HCT116 (cell line): ENCODE measurements around the gene ABL2. TPM values are rescaled to one million over a fixed set of nuclear protein-coding genes. Genes with fewer than 3 reads are reported as not detected.
"Not testable (repeated sequence)": the region's sequence is repeated elsewhere in the genome, so short reads cannot be mapped to it uniquely, and the experiment has no call there.

Experiments
- ATAC-seq: fragments of 200-7000 bp; cut with Tn5 transposase; 2 replicates; pipeline ENCODE4 v1.9.1; 2020; ENCODE audit warnings: mild to moderate bottlenecking, moderate library complexity
- BruUV-seq: library from RNA; stranded (reverse); fragments of 400-500 nt; replicated peaks from 2 replicates; lab custom pipeline; 2021; lab: Mats Ljungman, UMichigan
- CTCF ChIA-PET: fragments of 300-600 bp; sonication (Branson Sonifier 250); formaldehyde crosslinking; loops from one replicate; lab custom pipeline; 2021; ENCODE audit warnings: antibody characterized with exemption; lab: Charles Lee
- POLR2A ChIA-PET: fragments of 300-600, 350-600 bp; sonication (Branson Sonifier 250); formaldehyde crosslinking; loops from one replicate; lab custom pipeline; 2021; ENCODE audit warnings: antibody characterized with exemption; lab: Charles Lee
- RAD21 ChIA-PET, 2 experiments: fragments of 300-600 bp; sonication (Branson Sonifier 250); formaldehyde crosslinking; loops; one replicate each; lab custom pipeline; 2023; ENCODE audit warnings: low total read pairs in 2 of 2; ENCODE audit not compliant: uncharacterized antibody in 2 of 2, unreplicated experiment in 2 of 2, low non-redundant PET in 1 of 2; lab: Charles Lee
- DNase-seq: peaks from one replicate; pipeline ENCODE4 v3.0.0-alpha.2; 2010; ENCODE audit warnings: low read depth, low spot score
- H2AFZ ChIP-seq: fragments of 200-600 bp; shearing (Covaris generic), sonication (generic); 2 replicates; pipeline ENCODE4 v1.6.1; 2017; ENCODE audit warnings: low read depth, mixed run types, mixed read lengths, antibody characterized with exemption, low read length; ENCODE audit not compliant: poor library complexity, severe bottlenecking
- H3K27ac ChIP-seq: 2 replicates; pipeline ENCODE4 v1.5.1; 2012; ENCODE audit warnings: low read depth, low read length
- H3K27me3 ChIP-seq: fragments of 200-600 bp; sonication (generic); 2 replicates; pipeline ENCODE4 v1.6.1; 2016; ENCODE audit warnings: mixed run types, low read length, mixed read lengths; ENCODE audit not compliant: insufficient read depth
- H3K36me3 ChIP-seq, 2 experiments: fragments of 200-500 bp in 1 of 2; fragments of 200-600 bp in 1 of 2; sonication (Bioruptor generic) in 1 of 2; sonication (generic) in 1 of 2; 2 replicates each; pipeline versions ENCODE4 v1.5.1 to v1.6.1; 2014 to 2016; ENCODE audit warnings: low read length in 2 of 2, inconsistent platforms in 1 of 2, mixed read lengths in 1 of 2, mixed run types in 1 of 2; ENCODE audit not compliant: insufficient read depth in 2 of 2, control insufficient read depth in 1 of 2
- H3K4me1 ChIP-seq, 2 experiments: fragments of 200-600 bp in 1 of 2; sonication (generic) in 1 of 2; 2 replicates each; pipeline versions ENCODE4 v1.5.1 to v1.6.1; 2012 to 2017; ENCODE audit warnings: low read length in 2 of 2, inconsistent platforms in 1 of 2, mild to moderate bottlenecking in 1 of 2, mixed read lengths in 1 of 2, mixed run types in 1 of 2, moderate library complexity in 1 of 2; ENCODE audit not compliant: insufficient read depth in 2 of 2, control insufficient read depth in 1 of 2
- H3K4me2 ChIP-seq: fragments of 200-600 bp; sonication (generic); 2 replicates; pipeline ENCODE4 v1.6.1; 2017; ENCODE audit warnings: mixed run types, low read length, mixed read lengths
- H3K4me3 ChIP-seq, 2 experiments: fragments of 200-600 bp in 1 of 2; sonication (generic) in 1 of 2; replicated peaks in 1 of 2; 2 replicates each; pipeline ENCODE4 v1.5.1; 2011 to 2016; ENCODE audit warnings: low read length in 2 of 2, control low read depth in 1 of 2, low read depth in 1 of 2, mild to moderate bottlenecking in 1 of 2, mixed read lengths in 1 of 2, mixed run types in 1 of 2
- H3K79me2 ChIP-seq: fragments of 200-600 bp; sonication (generic); 2 replicates; pipeline ENCODE4 v1.6.1; 2017; ENCODE audit warnings: mild to moderate bottlenecking, mixed run types, low read length, moderate library complexity, mixed read lengths; ENCODE audit not compliant: insufficient read depth
- H3K9ac ChIP-seq: fragments of 200-600 bp; sonication (generic); 2 replicates; pipeline ENCODE4 v1.6.1; 2016; ENCODE audit warnings: low read length, mixed read lengths
- H3K9me2 ChIP-seq: fragments of 200-600 bp; sonication (generic), shearing (Covaris generic); 2 replicates; pipeline ENCODE4 v1.6.1; 2017; ENCODE audit warnings: mixed run types, mild to moderate bottlenecking, moderate library complexity; ENCODE audit not compliant: insufficient read depth
- H3K9me3 ChIP-seq, 2 experiments: fragments of 200-500 bp in 1 of 2; fragments of 200-600 bp in 1 of 2; sonication (Bioruptor generic) in 1 of 2; sonication (generic) in 1 of 2; 2 replicates each; pipeline ENCODE4 v1.6.1; 2014 to 2017; ENCODE audit warnings: low read length in 2 of 2, mixed read lengths in 2 of 2, inconsistent platforms in 1 of 2, low read depth in 1 of 2, mild to moderate bottlenecking in 1 of 2, mixed run types in 1 of 2, moderate library complexity in 1 of 2; ENCODE audit not compliant: control insufficient read depth in 1 of 2, insufficient read depth in 1 of 2
- H4K20me1 ChIP-seq: fragments of 200-600 bp; sonication (generic), shearing (Covaris generic); 2 replicates; pipeline ENCODE4 v1.6.1; 2017; ENCODE audit warnings: mixed run types, mild to moderate bottlenecking, moderate library complexity; ENCODE audit not compliant: insufficient read depth
- CEBPB ChIP-seq: IDR thresholded peaks from 2 replicates; pipeline ENCODE4 v1.6.1; 2012; ENCODE audit warnings: low read depth
- EGR1 ChIP-seq: IDR thresholded peaks from 2 replicates; pipeline ENCODE4 v1.6.1; 2012; ENCODE audit warnings: low read depth
- SIN3A ChIP-seq: IDR thresholded peaks from 2 replicates; pipeline ENCODE4 v1.6.1; 2012; ENCODE audit warnings: low read depth
- intact Hi-C: fragments of 100-400 bp; cut with micrococcal nuclease; formaldehyde crosslinking; loops from 2 replicates; pipeline ENCODE4 v1.10.0; 2022
- total RNA-seq: library from RNA; stranded (reverse); gene quantifications from one replicate; pipeline ENCODE4 v1.2.1, GENCODE V29; 2021; ENCODE audit not compliant: unreplicated experiment
- TF ChIP-seq, protein P1 (sequence below): IDR thresholded peaks from 2 replicates; pipeline ENCODE4 v1.6.1; 2012

ABL2 gene
- total RNA-seq, 1 experiment from 2014 or later, result 22.9 TPM

DNA sequence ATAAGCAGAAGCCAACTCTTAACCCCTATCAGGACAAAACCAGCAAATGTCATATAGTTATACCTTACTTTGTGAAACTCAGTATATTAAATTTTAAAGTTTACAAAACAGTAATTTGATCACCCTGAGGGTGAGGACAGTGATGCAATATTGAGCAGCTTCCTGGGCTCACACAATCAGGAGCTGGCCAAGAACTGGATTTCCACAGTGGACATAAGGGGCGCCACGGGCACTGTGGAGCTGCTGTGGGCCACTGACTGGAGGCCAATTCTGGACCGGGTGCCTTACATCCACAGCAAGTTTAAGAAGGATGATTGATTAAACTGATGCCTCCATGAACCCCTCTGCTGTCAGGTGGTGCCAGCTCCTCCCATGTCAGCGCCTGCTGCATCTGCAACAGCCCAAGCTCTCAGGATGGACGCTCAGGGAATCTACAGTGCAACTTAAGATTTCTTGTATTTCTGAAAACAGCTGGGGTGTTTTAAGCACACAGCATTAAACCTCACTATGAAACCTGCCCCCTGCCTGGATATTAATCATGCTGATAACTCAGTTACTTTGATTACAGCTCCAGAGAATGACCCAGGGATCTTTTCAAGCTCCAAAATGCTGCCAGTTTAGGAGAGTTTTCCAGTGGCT is 91.7 kb downstream of the ABL2 start:
- DNase-seq (no peak), ATAC-seq (peak; percentile 30; the same call in 1 of the 2 replicates)
- Histone ChIP-seq H3K4me2 (no peak overlapping the region), H3K79me2 (peaks cover 62% of the 10 kb centered on the region), H3K4me1 (peaks cover 17 to 19% of the 10 kb centered on the region in 2 experiments), H3K9me2 (no peaks in the 10 kb centered on the region), H4K20me1 (no peaks in the 10 kb centered on the region), H3K36me3 (no peaks in the 10 kb centered on the region), H2AFZ (no peak overlapping the region), H3K9ac (no peak overlapping the region), H3K27ac (no peak overlapping the region), H3K9me3 (no peaks in the 10 kb centered on the region), H3K4me3 (no peak overlapping the region), H3K27me3 (no peaks in the 10 kb centered on the region)
- RAD21 ChIA-PET, result no interaction called here
- no TSS peak for BruUV-seq
- POLR2A ChIA-PET, result no interaction called here
- CTCF ChIA-PET, result interaction anchor here (0.6 kb wide), 1 partner anchor 17 kb away, joined by 4 read pairs; no protein-coding TSS in a partner anchor
- intact Hi-C loops, result no loop called here
- TF ChIP-seq CEBPB (0 out of 2 replicates have a peak, but pooled peaks have one; percentile 30), EGR1 (no peak), SIN3A (no peak)
- TF ChIP-seq, protein P1, sequence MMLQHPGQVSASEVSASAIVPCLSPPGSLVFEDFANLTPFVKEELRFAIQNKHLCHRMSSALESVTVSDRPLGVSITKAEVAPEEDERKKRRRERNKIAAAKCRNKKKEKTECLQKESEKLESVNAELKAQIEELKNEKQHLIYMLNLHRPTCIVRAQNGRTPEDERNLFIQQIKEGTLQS, result no peak

DNA sequence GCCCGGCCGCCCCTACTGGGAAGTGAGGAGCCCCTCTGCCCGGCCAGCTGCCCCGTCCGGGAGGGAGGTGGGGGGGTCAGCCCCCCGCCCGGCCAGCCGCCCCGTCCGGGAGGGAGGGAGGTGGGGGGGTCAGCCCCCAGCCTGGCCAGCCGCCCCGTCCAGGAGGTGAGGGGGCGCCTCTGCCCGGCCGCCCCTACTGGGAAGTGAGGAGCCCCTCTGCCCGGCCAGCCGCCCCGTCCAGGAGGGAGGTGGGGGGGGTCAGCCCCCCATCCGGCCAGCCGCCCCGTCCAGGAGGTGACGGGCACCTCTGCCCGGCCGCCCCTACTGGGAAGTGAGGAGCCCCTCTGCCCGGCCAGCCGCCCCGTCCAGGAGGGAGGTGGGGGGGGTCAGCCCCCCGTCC is 93.8 kb downstream of the ABL2 start:
- intact Hi-C loops, RAD21 ChIA-PET, POLR2A ChIA-PET, H3K9me2 ChIP-seq, H3K9me3 ChIP-seq, CTCF ChIA-PET, H4K20me1 ChIP-seq, H2AFZ ChIP-seq, H3K36me3 ChIP-seq, H3K27me3 ChIP-seq, H3K4me3 ChIP-seq, H3K4me1 ChIP-seq, ATAC-seq, DNase-seq, H3K27ac ChIP-seq, BruUV-seq, H3K4me2 ChIP-seq, H3K9ac ChIP-seq: not testable (repeated sequence)
- H3K79me2 ChIP-seq, result peaks cover 50% of the 10 kb centered on the region

DNA sequence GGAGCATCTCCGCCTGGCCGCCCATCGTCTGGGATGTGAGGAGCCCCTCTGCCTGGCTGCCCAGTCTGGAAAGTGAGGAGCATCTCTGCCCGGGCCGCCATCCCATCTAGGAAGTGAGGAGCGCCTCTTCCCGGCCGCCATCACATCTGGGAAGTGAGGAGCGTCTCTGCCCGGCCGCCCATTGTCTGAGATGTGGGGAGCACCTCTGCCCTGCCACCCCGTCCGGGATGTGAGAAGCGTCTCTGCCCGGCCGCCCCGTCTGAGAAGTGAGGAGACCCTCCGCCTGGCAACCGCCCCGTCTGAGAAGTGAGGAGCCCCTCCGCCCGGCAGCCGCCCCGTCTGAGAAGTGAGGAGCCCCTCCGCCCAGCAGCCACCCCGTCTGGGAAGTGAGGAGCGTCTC is 94.3 kb downstream of the ABL2 start:
- H3K27ac ChIP-seq, H3K4me3 ChIP-seq, POLR2A ChIA-PET, CTCF ChIA-PET, DNase-seq, H3K9me2 ChIP-seq, H3K4me2 ChIP-seq, BruUV-seq, H4K20me1 ChIP-seq, H3K36me3 ChIP-seq, H3K9ac ChIP-seq, intact Hi-C loops, H2AFZ ChIP-seq, H3K9me3 ChIP-seq, H3K27me3 ChIP-seq, ATAC-seq, RAD21 ChIA-PET: not testable (repeated sequence)
- Histone ChIP-seq H3K79me2 (peaks cover 44% of the 10 kb centered on the region), H3K4me1 (peaks cover 10 to 14% of the 10 kb centered on the region in 2 experiments; a peak in 3 of 4 replicates)
